ENCODE results near the gene QRSL1.

- TF ChIP-seq POLR2A (IDR thresholded peaks at IDR 0.05) = no peak
- no peak for TF ChIP-seq CTCF (IDR thresholded peaks at IDR 0.05)
Measured at GRCh38 chr6:106639812-106640211, 10.4 kb downstream of the QRSL1 start.
